Activated CD4-positive, alpha-beta T cell treated with anti-CD3 and anti-CD28 coated beads, Interleukin-2, Interleukin-6, amounts not matched to agents 100 ng/mL and 50 ng/mL, durations not matched to agents 16 hours and 8 hours (primary cell): ENCODE measurements around the gene HSP90B1.

Source experiments
- DNase-seq: peaks from one replicate; pipeline ENCODE4 v3.0.0-alpha.2; 2020

HSP90B1 gene

DNA sequence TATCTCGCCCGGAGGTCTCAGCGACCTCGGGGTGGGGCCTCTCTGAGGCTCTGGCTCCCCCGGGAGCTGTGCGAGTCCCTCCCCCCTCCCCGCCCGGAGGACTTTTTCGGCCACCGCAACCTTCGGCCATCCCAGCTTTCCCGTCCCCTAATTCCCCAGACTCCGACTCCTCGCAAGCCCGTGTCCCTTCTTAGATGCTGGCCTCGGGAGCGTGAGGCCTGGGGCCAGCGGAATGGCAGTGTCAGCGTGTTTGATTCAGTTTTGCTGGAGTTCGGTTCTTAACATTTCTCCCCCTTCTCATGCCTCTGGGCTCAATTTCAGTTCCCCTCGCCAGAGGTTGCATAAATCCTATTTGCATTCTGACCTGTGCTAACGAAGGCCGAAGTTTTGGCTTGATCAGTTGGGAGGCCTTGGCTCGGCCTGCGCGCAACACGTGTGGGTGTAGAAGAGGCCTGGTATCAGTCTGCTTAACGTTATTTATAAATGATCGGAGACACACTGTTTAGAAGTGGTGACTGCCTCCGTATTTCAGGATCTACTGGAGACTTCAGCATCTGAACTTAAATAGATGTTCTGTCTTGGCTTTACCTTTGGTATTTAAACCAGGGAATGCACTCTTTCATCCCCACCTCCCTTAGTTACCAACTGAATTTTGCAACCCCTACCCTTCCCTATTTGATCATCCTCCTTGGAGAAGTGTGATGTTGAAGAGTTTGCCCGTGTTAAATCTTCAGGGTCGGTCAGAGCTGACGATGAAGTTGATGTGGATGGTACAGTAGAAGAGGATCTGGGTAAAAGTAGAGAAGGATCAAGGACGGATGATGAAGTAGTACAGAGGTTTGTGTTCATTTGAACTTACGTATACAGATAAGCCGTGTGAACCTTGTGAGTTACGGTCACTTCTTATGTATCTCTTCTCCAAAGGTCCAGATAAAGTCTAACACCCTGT, 851 bp downstream of the HSP90B1 start:
- DNase-seq: peak; percentile 36

DNA sequence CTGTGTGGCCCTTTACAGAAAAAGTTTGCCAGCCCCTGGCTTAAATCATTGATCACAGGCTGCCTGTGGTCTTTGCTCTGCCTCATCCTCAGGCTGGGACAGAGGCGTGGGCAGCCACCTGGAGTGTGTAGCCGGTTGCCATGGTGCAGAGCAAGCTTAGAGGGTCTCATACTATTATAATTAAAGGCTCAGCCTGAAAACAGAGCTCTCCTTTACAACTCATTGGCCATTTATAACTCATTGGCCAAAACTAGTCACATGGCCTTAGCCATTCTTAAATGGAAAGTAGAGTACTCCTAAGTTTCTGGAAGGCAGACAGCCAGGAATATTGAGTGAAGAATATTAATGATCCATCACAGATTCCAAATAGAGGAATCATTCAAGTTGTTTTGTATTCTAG, 3.0 kb downstream of the HSP90B1 start:
- no peak for DNase-seq

DNA sequence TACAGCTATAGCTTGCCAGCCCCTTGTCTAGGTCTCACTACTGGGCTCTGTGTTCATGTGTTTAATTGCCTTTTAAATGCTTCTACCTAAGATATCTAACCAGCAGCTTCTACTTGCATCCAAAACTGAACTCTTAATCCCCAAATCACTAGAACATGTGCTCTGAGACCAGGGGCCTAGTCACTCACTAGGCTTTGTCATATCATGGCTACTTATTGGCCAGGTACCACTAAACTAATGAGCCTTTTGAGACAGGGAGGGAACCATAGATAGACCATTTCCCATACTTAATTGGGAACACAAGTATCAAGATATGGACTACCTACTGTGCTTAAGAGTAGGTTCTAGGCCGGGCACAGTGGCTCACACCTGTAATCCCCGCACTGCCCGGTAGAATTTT, 6.5 kb downstream of the HSP90B1 start:
- DNase-seq: no peak

DNA sequence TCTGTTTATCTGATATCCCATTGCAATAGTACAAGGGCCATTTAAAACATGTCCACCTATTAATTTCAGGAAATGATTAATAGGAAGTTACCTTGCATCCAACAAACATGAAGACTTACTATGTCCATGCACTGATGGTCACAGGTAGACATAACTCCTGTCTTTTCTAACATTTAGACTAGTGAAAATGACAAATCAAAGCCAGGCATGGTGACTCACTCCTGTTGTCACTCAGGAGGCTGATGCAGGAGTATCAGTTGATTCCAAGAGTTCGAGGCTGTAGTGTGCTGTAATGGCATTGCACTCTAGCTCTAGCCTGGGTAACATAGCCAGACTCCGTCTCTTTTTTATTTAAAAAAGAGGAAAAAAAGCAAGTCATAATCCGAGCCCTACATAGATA, 14.8 kb downstream of the HSP90B1 start:
- no peak for DNase-seq

DNA sequence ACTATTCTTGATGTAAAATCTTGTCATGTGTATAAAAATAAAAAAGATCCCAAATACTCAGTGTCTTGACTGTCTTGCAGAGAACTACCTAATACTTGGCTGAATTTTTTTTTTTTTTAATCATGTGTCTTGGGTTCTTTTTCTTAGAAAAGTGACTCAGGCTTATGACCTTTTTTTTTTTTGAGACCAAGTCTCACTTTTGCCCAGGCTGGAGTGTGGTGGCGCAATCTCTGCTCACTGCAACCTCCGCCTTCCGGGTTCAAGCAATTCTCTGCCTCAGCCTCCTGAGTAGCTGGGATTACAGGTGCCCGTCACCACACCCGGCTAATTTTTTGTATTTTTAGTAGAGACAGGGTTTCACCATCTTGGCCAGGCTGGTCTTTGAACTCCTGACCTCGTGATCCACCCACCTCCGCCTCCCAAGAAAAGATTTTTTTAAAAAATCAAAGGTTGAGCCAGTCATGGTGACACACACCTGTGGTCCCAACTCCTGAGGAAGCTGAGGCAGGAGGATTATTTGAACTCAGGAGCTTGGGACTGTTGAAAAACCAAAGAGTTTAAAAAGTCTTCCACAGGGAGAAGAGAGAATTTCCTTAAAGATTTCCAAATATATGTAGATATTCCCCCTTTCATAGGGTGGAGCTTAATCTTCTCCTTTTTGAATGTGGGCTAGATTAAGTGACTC, 17.8 kb downstream of the HSP90B1 start:
- DNase-seq: no peak

GRCh38 chr12:103948746-103949406, 18.7 kb downstream of the HSP90B1 start:
- no peak for DNase-seq

DNA sequence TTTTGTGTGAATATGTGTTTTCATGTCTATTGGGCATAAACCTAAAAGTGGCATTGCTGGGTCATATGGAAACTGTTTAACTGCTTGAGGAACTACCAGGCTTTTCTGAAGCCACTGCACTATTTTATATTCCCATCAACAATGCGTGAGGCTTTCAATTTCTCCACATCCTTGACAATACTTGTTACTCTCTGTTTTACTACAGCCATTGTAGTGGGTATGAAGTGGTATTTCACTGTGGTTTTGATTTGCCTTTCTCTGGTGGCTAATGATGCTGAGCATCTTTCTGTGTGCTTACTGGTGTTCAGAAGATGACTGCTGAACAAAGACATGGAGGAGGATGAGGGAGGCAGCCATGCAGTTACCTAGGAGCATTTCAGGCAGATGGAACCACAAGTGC, 22.3 kb downstream of the HSP90B1 start:
- DNase-seq: peak; percentile 71

GRCh38 chr12:103955811-103956508, 25.8 kb downstream of the HSP90B1 start:
- DNase-seq: no peak

- DNase-seq: peak; percentile 33
Observed at GRCh38 chr12:103956509-103957027, 26.4 kb downstream of the HSP90B1 start.

GRCh38 chr12:103957865-103958388, 27.7 kb downstream of the HSP90B1 start:
- DNase-seq: no peak

- no peak for DNase-seq
Observed at GRCh38 chr12:103958621-103959020, 28.4 kb downstream of the HSP90B1 start.

DNA sequence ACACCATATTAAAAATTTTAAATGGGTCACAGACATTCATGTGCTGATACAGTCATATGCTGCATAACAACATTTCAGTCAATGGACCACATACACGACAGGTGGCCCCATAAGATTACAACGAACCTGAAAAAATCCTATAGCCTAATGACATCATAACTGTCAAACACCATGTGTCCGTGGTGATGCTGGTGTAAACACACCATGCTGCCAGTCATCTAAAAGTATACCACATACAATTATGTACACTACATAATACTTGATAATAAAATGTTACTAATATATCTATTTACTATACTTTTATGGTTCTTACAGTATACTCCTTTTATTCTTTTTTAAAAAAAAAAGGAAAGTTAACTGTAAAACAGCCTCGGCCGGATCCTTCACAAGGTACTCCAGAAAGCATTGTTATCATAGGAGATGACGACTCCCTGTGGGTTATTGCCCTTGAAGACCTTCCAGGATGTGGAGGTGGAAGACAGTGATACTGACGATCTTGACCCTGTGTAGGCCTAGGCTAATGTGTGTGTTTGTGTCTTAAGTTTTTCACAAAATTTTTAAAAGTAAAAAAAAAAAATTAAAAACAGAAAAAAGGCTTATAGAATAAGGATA, 30.5 kb downstream of the HSP90B1 start:
- DNase-seq: no peak

- DNase-seq: no peak
Observed at GRCh38 chr12:103962493-103962892, 32.3 kb downstream of the HSP90B1 start.

GRCh38 chr12:103964805-103965204, 34.6 kb downstream of the HSP90B1 start:
- no peak for DNase-seq

DNA sequence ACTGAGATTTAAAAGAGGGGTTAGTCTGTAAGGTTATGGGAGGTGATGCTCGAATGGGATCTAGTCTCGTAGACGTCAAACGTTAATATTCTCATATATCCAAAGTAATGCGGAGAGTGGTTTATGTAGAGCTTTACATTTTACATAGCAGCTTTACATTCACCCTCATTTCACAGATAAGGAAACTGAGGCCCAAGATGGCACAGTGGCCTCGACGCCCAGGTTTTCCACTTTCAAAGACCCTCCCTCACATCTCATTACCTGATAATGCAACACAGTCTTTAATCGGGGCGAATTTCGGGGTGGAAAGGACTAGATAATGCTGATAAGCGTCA, 35.0 kb downstream of the HSP90B1 start:
- DNase-seq: no peak

GRCh38 chr12:103965590-103966504, 35.6 kb downstream of the HSP90B1 start, which contains the start of gene TDG:
Gene TDG, plus strand, starts transcription at chr12:103965872. Its CDS starts 166 bp downstream, at chr12:103966038.
- DNase-seq: peak; percentile 99

DNA sequence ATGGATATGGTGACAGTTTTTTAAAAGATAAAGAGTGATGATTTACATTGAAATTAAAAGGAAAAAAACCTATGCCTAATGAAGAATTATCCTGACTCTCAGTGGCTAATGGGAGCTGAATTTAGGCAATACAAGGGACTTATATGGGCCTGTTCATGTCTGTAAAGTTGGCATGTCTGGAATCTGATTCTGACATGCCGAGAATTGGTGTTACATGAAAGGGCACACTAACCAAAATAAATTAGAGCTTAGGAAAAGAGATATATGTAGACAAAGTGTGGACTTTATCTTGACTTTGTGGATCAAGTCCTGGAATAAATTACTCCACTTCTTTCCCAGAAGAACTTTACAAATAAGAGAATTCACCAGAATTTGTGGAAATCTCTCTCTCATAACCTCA, 36.5 kb downstream of the HSP90B1 start:
- DNase-seq: no peak

- no peak for DNase-seq
Observed at GRCh38 chr12:103969391-103969790, 39.2 kb downstream of the HSP90B1 start.

- DNase-seq: no peak
Observed at GRCh38 chr12:103973909-103974308, 43.7 kb downstream of the HSP90B1 start.

GRCh38 chr12:103975368-103975767, 45.2 kb downstream of the HSP90B1 start:
- DNase-seq: no peak
